Prostate gland (tissue), 2 donors: ENCODE results near the gene PIH1D1. TPM values are rescaled to one million over a fixed set of nuclear protein-coding genes. Genes with fewer than 3 reads are reported as not detected.

ENCODE experiments used
- DNase-seq: peaks from one replicate; pipeline ENCODE4 v3.0.0-alpha.2; 2019; ENCODE audit warnings: low spot score
- H3K27ac ChIP-seq, 2 donors: fragments of 200-600 bp; sonication (generic); 2 replicates each; pipeline ENCODE4 v1.5.1; 2017 to 2019
- H3K27me3 ChIP-seq: fragments of 200-600 bp; sonication (generic); replicated peaks from 2 replicates; pipeline ENCODE4 v1.5.1; 2019; ENCODE audit not compliant: insufficient read depth
- H3K36me3 ChIP-seq, 2 donors: fragments of 200-600 bp; sonication (generic); 1 replicate in 1 of 2; 2 replicates in 1 of 2; pipeline versions ENCODE4 v1.5.1 to v1.8.1; 2017 to 2019
- H3K4me1 ChIP-seq: fragments of 200-600 bp; sonication (generic); replicated peaks from 2 replicates; pipeline ENCODE4 v1.5.1; 2019
- H3K4me3 ChIP-seq, 2 donors: fragments of 200-600 bp; sonication (generic); 2 replicates each; pipeline ENCODE4 v1.5.1; 2017 to 2019
- H3K9me3 ChIP-seq: fragments of 200-600 bp; sonication (generic); 2 replicates; pipeline ENCODE4 v1.5.1; 2017
- POLR2A ChIP-seq: fragments of 450-650 bp; IDR thresholded peaks from one replicate; pipeline ENCODE4 v1.6.1; 2016; ENCODE audit warnings: antibody characterized with exemption, mild to moderate bottlenecking
- POLR2AphosphoS5 ChIP-seq: sonication (generic); formaldehyde crosslinking; IDR thresholded peaks from one replicate; pipeline ENCODE4 v1.6.1; 2017; ENCODE audit warnings: antibody characterized with exemption
- WGBS: methylation state at CpG from one replicate; pipeline ENCODE4 v1.1.5; 2018; 5-methylcytosine and 5-hydroxymethylcytosine counted together
- intact Hi-C: fragments of 100-400 bp; cut with DNase I; formaldehyde crosslinking; loops from one replicate; pipeline ENCODE4 v1.14.2; 2022
- total RNA-seq, 2 donors: library from RNA; depleted of rRNA; stranded (reverse); fragments of >200 nt; gene quantifications; one replicate each; pipeline ENCODE4 v1.1.0, GENCODE V29; 2016
- TF ChIP-seq, protein P1 (sequence below), 4 experiments: fragments of 200-600 bp in 2 of 4; fragments of 450-650 bp in 2 of 4; sonication (generic) in 2 of 4; IDR thresholded peaks; 1 replicate in 3 of 4; 2 replicates in 1 of 4; pipeline ENCODE4 v1.5.1; 2016 to 2019; ENCODE audit warnings: antibody characterized with exemption in 4 of 4, mild to moderate bottlenecking in 2 of 4, moderate library complexity in 2 of 4

The PIH1D1 gene
- total RNA-seq, 2 donors from 2014 or later = 93.0 to 123 TPM

DNA sequence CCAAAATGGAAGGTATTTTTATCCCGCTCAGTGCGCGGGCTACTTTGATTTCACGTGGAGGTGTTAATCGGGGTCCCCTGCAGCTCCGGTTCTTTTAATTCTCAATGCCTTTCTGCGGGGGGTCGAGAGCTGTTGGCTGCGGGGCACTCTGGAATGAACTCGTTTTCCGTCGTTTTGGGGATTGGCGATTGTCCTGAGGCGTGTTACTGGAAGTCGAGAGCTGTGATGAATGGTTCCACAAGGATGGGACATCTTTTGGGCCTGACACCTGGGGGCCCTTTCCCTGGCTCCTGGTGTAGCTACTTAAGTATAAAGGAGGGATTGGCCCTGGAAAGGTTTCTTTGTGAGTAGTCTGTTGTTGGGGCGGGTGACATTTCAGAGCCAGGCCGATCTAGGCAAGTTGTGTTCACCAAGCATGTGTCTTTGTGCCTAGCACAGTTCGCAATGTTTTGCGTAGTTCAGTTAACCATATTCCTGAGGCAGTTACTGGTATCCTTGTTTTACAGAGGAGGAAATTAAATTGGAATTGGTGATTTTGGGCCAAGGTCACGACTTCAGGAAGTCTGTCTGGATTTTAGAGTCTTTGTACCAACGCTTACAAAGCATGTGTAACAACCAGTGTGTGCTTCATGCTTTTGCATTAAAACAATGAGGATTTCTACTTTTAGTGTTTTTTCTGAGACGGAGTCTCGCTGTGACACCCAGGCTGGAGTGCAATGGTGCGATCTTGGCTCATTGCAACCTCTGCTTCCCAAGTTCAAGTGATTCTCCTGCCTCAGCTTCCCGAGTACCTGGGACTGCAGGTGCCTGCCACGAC, 36.6 kb upstream of the PIH1D1 start:
- under 1% methylated on average over 26 of the region's 26 CpGs for WGBS
- TF ChIP-seq POLR2AphosphoS5 (no peak), POLR2A (no peak)
- TF ChIP-seq, protein P1, sequence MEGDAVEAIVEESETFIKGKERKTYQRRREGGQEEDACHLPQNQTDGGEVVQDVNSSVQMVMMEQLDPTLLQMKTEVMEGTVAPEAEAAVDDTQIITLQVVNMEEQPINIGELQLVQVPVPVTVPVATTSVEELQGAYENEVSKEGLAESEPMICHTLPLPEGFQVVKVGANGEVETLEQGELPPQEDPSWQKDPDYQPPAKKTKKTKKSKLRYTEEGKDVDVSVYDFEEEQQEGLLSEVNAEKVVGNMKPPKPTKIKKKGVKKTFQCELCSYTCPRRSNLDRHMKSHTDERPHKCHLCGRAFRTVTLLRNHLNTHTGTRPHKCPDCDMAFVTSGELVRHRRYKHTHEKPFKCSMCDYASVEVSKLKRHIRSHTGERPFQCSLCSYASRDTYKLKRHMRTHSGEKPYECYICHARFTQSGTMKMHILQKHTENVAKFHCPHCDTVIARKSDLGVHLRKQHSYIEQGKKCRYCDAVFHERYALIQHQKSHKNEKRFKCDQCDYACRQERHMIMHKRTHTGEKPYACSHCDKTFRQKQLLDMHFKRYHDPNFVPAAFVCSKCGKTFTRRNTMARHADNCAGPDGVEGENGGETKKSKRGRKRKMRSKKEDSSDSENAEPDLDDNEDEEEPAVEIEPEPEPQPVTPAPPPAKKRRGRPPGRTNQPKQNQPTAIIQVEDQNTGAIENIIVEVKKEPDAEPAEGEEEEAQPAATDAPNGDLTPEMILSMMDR (IDR thresholded peaks at IDR 0.05) = no peak
- no peaks in the 10 kb centered on the region for H3K9me3 ChIP-seq
- peak overlapping the region; percentile 84 to 88 for H3K27ac ChIP-seq
- H3K4me3 ChIP-seq = peak overlapping the region; percentile 80 to 98
- intact Hi-C loops = no loop called here
- H3K36me3 ChIP-seq = peaks cover 23 to 26% of the 10 kb centered on the region in 2 donors
- no peak for DNase-seq
- peaks cover 17% of the 10 kb centered on the region for H3K4me1 ChIP-seq
- H3K27me3 ChIP-seq = no peaks in the 10 kb centered on the region

DNA sequence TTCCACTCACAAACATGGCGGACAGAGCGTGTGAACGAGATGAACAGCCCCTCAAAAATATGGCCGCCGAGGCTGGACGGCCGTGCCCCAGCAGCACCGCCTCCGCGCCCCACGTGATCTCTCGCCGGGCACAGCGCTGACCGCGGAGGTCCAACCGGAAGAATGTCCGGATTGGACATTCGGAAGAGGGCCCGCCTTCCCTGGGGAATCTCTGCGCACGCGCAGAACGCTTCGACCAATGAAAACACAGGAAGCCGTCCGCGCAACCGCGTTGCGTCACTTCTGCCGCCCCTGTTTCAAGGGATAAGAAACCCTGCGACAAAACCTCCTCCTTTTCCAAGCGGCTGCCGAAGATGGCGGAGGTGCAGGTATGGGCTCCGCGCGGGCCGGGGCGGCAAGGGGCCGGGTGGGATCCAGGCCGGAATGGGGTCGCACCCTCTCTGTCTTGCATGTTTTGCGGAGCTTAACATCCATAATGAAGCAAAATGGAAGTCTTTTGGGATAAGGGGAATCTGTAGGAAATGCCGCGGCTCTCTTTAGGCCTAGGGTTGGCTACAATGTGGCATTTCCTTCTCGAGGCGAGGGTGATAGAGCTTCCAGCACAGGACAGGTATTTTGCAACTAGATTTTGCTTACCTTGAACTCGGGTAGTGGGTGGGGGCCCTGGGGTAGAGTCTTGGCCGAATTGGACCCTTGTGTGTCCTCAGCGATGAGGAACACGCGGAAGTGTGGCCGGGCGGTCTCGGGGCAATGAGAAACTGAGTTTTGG, 35.8 kb upstream of the PIH1D1 start, which contains the start of gene RPL13A:
Gene RPL13A, plus strand, starts transcription at position 332 of the 769 bp plus-strand sequence. Its CDS starts 22 bp downstream, at position 354.
- WGBS = 0% methylated on average over 57 of the region's 57 CpGs
- peaks cover 23 to 26% of the 10 kb centered on the region in 2 donors for H3K36me3 ChIP-seq
- H3K27me3 ChIP-seq = no peaks in the 10 kb centered on the region
- peaks cover 17% of the 10 kb centered on the region for H3K4me1 ChIP-seq
- peak; percentile 99 for DNase-seq
- H3K4me3 ChIP-seq = peak within 1 kb of the TSS; percentile 80 to 98
- intact Hi-C loops = loop anchor here (1.0 kb wide), 1 partner anchor 9 kb away; the partner anchor contains the start of gene RPS11
- TF ChIP-seq POLR2A = peak; percentile 88
- TF ChIP-seq, protein P1 (IDR thresholded peaks at IDR 0.05) = peak in 1 of 4 experiments; percentile 19
- peak; percentile 100 for TF ChIP-seq POLR2AphosphoS5
- H3K27ac ChIP-seq = peak within 1 kb of the TSS; percentile 84 to 88
- H3K9me3 ChIP-seq = no peaks in the 10 kb centered on the region

DNA sequence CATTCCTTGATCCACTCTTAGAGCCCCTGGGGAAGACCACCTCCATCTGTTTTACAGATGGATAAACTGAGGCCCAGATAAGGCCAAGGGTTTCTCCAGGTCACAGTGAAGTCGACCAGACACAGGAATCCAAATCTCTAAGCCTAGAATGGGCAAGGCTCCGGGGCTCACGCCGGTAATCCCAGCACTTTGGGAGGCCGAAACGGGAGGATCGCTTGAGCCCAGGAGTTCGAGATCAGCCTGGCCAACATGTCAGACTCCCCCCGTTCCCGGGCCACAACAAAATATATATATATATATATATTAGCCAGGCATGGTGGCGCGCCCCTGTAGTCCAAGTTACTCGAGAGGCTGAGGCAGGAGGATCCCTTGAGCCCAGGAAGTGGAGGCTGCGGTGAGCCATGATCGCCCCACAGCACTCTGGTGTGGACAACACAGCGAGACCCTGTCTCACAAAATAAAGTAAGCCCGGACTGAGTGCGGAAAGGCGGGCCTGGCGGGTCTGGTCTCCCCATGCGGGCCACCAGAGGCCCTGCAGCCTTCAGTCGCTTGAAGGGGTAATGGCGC, 35.2 kb upstream of the PIH1D1 start:
- no peak overlapping the region for H3K4me3 ChIP-seq
- WGBS = 65% methylated on average over 23 of the region's 23 CpGs
- H3K4me1 ChIP-seq = peaks cover 17% of the 10 kb centered on the region
- intact Hi-C loops = loop anchor here (1.0 kb wide), 1 partner anchor 10 kb away; the partner anchor contains the start of gene RPS11
- no peaks in the 10 kb centered on the region for H3K27me3 ChIP-seq
- H3K9me3 ChIP-seq = no peaks in the 10 kb centered on the region
- H3K36me3 ChIP-seq = peaks cover 19 to 20% of the 10 kb centered on the region in 2 donors
- DNase-seq = no peak
- TF ChIP-seq, protein P1 (IDR thresholded peaks at IDR 0.05) = no peak
- TF ChIP-seq POLR2A (no peak), POLR2AphosphoS5 (no peak)
- H3K27ac ChIP-seq = peak overlapping the region; percentile 78 to 80

DNA sequence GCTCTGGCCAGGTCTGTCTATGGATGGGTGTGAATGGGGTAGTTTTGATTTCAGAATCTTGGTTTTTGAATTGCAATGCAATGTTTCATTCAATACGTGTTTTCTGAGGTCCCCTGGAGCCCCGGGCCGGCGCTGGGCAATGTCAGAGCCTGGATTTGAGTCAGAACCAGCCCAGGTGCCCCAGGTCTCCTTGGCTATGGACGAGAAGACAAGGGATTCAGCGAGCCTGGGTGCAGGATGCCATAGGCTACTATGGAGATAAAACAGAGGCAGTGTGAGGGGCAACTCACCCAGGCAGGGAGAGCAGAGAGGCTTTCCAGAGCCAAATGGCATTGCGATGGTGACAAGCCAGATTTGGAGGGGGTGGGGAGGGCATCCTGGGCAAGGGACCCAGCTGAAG, 34.6 kb upstream of the PIH1D1 start:
- Histone ChIP-seq H3K27me3 (no peaks in the 10 kb centered on the region), H3K4me3 (no peak overlapping the region), H3K4me1 (peaks cover 17% of the 10 kb centered on the region), H3K9me3 (no peaks in the 10 kb centered on the region), H3K27ac (no peak overlapping the region), H3K36me3 (peaks cover 14 to 15% of the 10 kb centered on the region in 2 donors)
- TF ChIP-seq POLR2A = no peak
- TF ChIP-seq POLR2AphosphoS5 = no peak
- TF ChIP-seq, protein P1 (IDR thresholded peaks at IDR 0.05) = no peak
- DNase-seq = no peak
- intact Hi-C loops = no loop called here
- WGBS = 93% methylated on average over 7 of the region's 7 CpGs
